ENCODE data around the gene SUN3. TPM values are rescaled to one million over a fixed set of nuclear protein-coding genes. Genes with fewer than 3 reads are reported as not detected.

The SUN3 gene
- total and polyA plus RNA-seq, 2 of the 8 experiments (the other 6 are each of a cell fraction or from before 2014, with no cell fraction given): not detected

DNA sequence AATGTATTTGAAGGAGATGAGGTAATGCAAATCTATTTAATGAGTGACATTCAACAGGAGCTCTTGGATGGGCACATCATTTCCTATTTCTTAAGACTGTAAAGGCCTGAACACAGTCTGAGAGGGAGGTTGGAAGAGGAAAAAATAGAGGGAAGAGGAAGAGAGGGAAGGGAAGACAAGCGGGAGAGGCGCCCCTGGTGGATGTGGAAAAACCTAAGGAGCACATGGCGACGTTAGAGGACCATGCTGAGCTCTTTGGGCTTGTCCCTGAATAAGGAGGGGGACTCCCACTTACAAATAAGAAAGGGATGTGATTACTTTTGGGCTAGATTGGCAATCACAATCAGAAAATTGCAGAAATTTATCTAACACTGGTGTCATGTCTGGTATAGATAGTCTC, 19.6 kb downstream of the SUN3 start (continued):
- TF ChIP-seq, protein P1, sequence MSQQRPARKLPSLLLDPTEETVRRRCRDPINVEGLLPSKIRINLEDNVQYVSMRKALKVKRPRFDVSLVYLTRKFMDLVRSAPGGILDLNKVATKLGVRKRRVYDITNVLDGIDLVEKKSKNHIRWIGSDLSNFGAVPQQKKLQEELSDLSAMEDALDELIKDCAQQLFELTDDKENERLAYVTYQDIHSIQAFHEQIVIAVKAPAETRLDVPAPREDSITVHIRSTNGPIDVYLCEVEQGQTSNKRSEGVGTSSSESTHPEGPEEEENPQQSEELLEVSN (IDR thresholded peaks at IDR 0.05): peak; percentile 87
- no peak for TF ChIP-seq ASH2L (IDR thresholded peaks at IDR 0.05; ENCODE audit: low read length)
- TF ChIP-seq JUN (IDR thresholded peaks at IDR 0.05; ENCODE audit: low read depth, low read length): no peak
- no peak for TF ChIP-seq POLR2AphosphoS5 (IDR thresholded peaks at IDR 0.05; ENCODE audit: low read depth, low read length)
- TF ChIP-seq TCF12 (IDR thresholded peaks at IDR 0.05; ENCODE audit: low read depth, low read length): no peak
- TF ChIP-seq SIN3A (conservative IDR thresholded peaks at IDR 0.05 in 1 of 2, IDR thresholded peaks at IDR 0.05 in 1 of 2; ENCODE audit: low read depth in 1 of 2, low read length in 2 of 2): no peak
- no peak for TF ChIP-seq CBX5 (IDR thresholded peaks at IDR 0.05; ENCODE audit: low read depth, low read length)
- no peak for TF ChIP-seq EP300 (IDR thresholded peaks at IDR 0.05; ENCODE audit: borderline replicate concordance in 1 of 2, low read depth in 2 of 2, low read length in 2 of 2)
- no peak for TF ChIP-seq YY1 (IDR thresholded peaks at IDR 0.05; ENCODE audit: low read depth, low read length)
- TF ChIP-seq EZH2 (IDR thresholded peaks at IDR 0.05; ENCODE audit: low read depth, low read length, severe bottlenecking): no peak
- no peak for TF ChIP-seq SRF (IDR thresholded peaks at IDR 0.05; ENCODE audit: low read depth, low read length)
- no peak for TF ChIP-seq NRF1 (IDR thresholded peaks at IDR 0.05; ENCODE audit: low read depth, low read length)
- TF ChIP-seq, protein P2, sequence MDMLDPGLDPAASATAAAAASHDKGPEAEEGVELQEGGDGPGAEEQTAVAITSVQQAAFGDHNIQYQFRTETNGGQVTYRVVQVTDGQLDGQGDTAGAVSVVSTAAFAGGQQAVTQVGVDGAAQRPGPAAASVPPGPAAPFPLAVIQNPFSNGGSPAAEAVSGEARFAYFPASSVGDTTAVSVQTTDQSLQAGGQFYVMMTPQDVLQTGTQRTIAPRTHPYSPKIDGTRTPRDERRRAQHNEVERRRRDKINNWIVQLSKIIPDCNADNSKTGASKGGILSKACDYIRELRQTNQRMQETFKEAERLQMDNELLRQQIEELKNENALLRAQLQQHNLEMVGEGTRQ (IDR thresholded peaks at IDR 0.05; ENCODE audit: low read length): no peak
- no peak for TF ChIP-seq SUZ12 (IDR thresholded peaks at IDR 0.05; ENCODE audit: low read length)

All from H1 (cell line).